A549 (cell line): ENCODE measurements around the gene VASN. TPM values are rescaled to one million over a fixed set of nuclear protein-coding genes. Genes with fewer than 3 reads are reported as not detected.

Experiments
- ATAC-seq, 2 experiments: fragments of 200-7000 bp in 1 of 2; fragments of >200 bp in 1 of 2; cut with Nextera tagmentation in 1 of 2; cut with Tn5 transposase in 1 of 2; 3 replicates each; pipeline versions ENCODE4 v1.8.0 to v1.9.1; 2018 to 2020; ENCODE audit warnings: mild to moderate bottlenecking in 1 of 2, moderate library complexity in 1 of 2
- CTCF ChIA-PET: fragments of 300-600 bp; sonication (Branson Sonifier 250); formaldehyde crosslinking; extraction: SDS; loops from one replicate; lab custom pipeline; 2021; ENCODE audit warnings: antibody characterized with exemption, inconsistent platforms; lab: Yijun Ruan, JAX
- POLR2A ChIA-PET: fragments of 350-600 bp; formaldehyde crosslinking; extraction: SDS; loops from one replicate; lab custom pipeline; 2021; ENCODE audit warnings: antibody characterized with exemption, inconsistent platforms; lab: Yijun Ruan, JAX
- DNase-seq, 2 experiments: peaks; one replicate each; pipeline versions ENCODE4 v3.0.0 to v3.0.0-alpha.2; 2011 to 2016; ENCODE audit warnings: low read depth in 1 of 2, low spot score in 1 of 2
- FAIRE-seq: peaks from 2 replicates; lab custom pipeline; 2011; peaks lifted over from hg19 to GRCh38; lab: Jason Lieb, UNC
- H3K27ac ChIP-seq, 2 experiments: fragments of >200 bp; sonication (Bioruptor Twin); formaldehyde crosslinking; 3 replicates each; pipeline ENCODE4 v1.5.1; 2016 to 2017
- H3K4me1 ChIP-seq: fragments of >200 bp; sonication (Bioruptor Twin); formaldehyde crosslinking; 3 replicates; pipeline ENCODE4 v1.6.1; 2016
- H3K4me2 ChIP-seq: fragments of >200 bp; sonication (Bioruptor Twin); formaldehyde crosslinking; 3 replicates; pipeline ENCODE4 v1.6.1; 2016
- H3K4me3 ChIP-seq: fragments of >200 bp; sonication (Bioruptor Twin); formaldehyde crosslinking; 3 replicates; pipeline ENCODE4 v1.5.1; 2016
- H3K9me3 ChIP-seq: fragments of >200 bp; sonication (Bioruptor Twin); formaldehyde crosslinking; 3 replicates; pipeline ENCODE4 v1.6.1; 2016
- CBX8 ChIP-seq: fragments of 200-600 bp; sonication (generic); IDR thresholded peaks from 2 replicates; pipeline ENCODE4 v1.6.1; 2016
- CTCF ChIP-seq: fragments of >200 bp; sonication (Bioruptor Twin); formaldehyde crosslinking; IDR thresholded peaks from 3 replicates; pipeline ENCODE4 v1.5.1; 2016
- EHF ChIP-seq: fragments of 250-450 bp; sonication (Bioruptor Pico); IDR thresholded peaks from 2 replicates; pipeline ENCODE4 v1.5.0; 2020; ENCODE audit warnings: mild to moderate bottlenecking
- ELK1 ChIP-seq: fragments of 150-350 bp; IDR thresholded peaks from 2 replicates; pipeline ENCODE4 v1.6.1; 2014; ENCODE audit warnings: low read depth, mild to moderate bottlenecking, low read length
- GATA3 ChIP-seq: IDR thresholded peaks from 2 replicates; pipeline ENCODE4 v1.6.1; 2012; ENCODE audit warnings: borderline replicate concordance
- HMGXB4 ChIP-seq: fragments of 250-450 bp; sonication (Bioruptor Pico); IDR thresholded peaks from 2 replicates; pipeline ENCODE4 v1.5.0; 2021; ENCODE audit warnings: mild to moderate bottlenecking, moderate library complexity, borderline replicate concordance
- HOXB5 ChIP-seq: fragments of 250-450 bp; sonication (Bioruptor Pico); IDR thresholded peaks from 2 replicates; pipeline ENCODE4 v1.5.0; 2020; ENCODE audit warnings: mild to moderate bottlenecking, moderate library complexity
- MAX ChIP-seq: IDR thresholded peaks from 2 replicates; pipeline ENCODE4 v1.6.1; 2012
- NPAS2 ChIP-seq: fragments of 250-450 bp; sonication (Bioruptor Pico); IDR thresholded peaks from 2 replicates; pipeline ENCODE4 v1.8.0; 2022; ENCODE audit warnings: mild to moderate bottlenecking, moderate library complexity, borderline replicate concordance
- RAD21 ChIP-seq, 2 experiments: fragments of >200 bp in 1 of 2; sonication (Bioruptor Twin) in 1 of 2; formaldehyde crosslinking in 1 of 2; IDR thresholded peaks in 1 of 2; conservative IDR thresholded peaks in 1 of 2; 2 replicates in 1 of 2; 3 replicates in 1 of 2; pipeline ENCODE4 v1.6.1; 2012 to 2018; ENCODE audit warnings: inconsistent platforms in 1 of 2
- SMC3 ChIP-seq: fragments of >200 bp; sonication (Bioruptor Twin); formaldehyde crosslinking; IDR thresholded peaks from 3 replicates; pipeline ENCODE4 v1.6.1; 2018; ENCODE audit warnings: inconsistent platforms
- TFCP2L1 ChIP-seq: fragments of 250-450 bp; sonication (Bioruptor Pico); IDR thresholded peaks from 2 replicates; pipeline ENCODE4 v1.5.0; 2021; ENCODE audit warnings: mild to moderate bottlenecking
- TP53 ChIP-seq: fragments of 250-450 bp; sonication (Bioruptor Pico); IDR thresholded peaks from 2 replicates; pipeline ENCODE4 v1.5.0; 2021; ENCODE audit warnings: mild to moderate bottlenecking, moderate library complexity
- WGBS: methylation state at CpG from one replicate; pipeline ENCODE4 v1.1.6; 2017; ENCODE audit errors: missing lambda C conversion rate; 5-methylcytosine and 5-hydroxymethylcytosine counted together
- polyA plus RNA-seq, 4 experiments: library from polyadenylated mRNA; depleted of rRNA in 3 of 4; stranded (reverse); fragments of >200 nt; fragmentation: RNase III in 1 of 4; extraction: RNeasy Plus Mini Kit Qiagen cat#74134 plus additional on column Dnase treatment in 1 of 4; gene quantifications; 2 replicates in 3 of 4; 3 replicates in 1 of 4; pipeline ENCODE4 v1.2.3, GENCODE V29; 2011 to 2017

VASN gene
- polyA plus RNA-seq, 2 of the 4 experiments (the other 2 are of a cell fraction) = 2.3 to 4.0 TPM

GRCh38 chr16:4401510-4401909, 29.9 kb downstream of the VASN start:
- no peak overlapping the region for H3K4me2 ChIP-seq
- peaks cover 4% of the 10 kb centered on the region; the same call in 1 of the 3 replicates for H3K4me1 ChIP-seq
- CTCF ChIA-PET = interaction anchor here (0.9 to 32.6 kb wide), 26 partner anchors 15 to 418 kb away, joined by 3 to 833 read pairs (median 30); partner anchors contain the start of genes CORO7, GLIS2, PAM16 and TFAP4
- TF ChIP-seq TP53 (no peak), EHF (CRISPR knock-in tag) (no peak), CBX8 (no peak), SMC3 (no peak), CTCF (no peak), ELK1 (no peak), HOXB5 (CRISPR knock-in tag) (no peak), GATA3 (no peak), NPAS2 (CRISPR knock-in tag) (no peak)
- no peaks in the 10 kb centered on the region for H3K9me3 ChIP-seq
- ATAC-seq (no peak), FAIRE-seq (no peak), DNase-seq (no peak)
- POLR2A ChIA-PET = interaction anchor here (1.3 kb wide), 1 partner anchor 102 kb away, joined by 3 read pairs; no protein-coding TSS in a partner anchor
- WGBS = 88% methylated on average over 12 of the region's 12 CpGs
- no peak overlapping the region for H3K27ac ChIP-seq
- no peak overlapping the region for H3K4me3 ChIP-seq

GRCh38 chr16:4402439-4403132, 30.9 kb downstream of the VASN start:
- peak overlapping the region; percentile 64 to 89 for H3K27ac ChIP-seq
- ChIA-PET POLR2A (interaction anchor here (0.6 to 1.3 kb wide), 7 partner anchors 12 to 131 kb away, joined by 3 to 13 read pairs (median 5); partner anchors contain the start of gene TFAP4), CTCF (interaction anchor here (0.6 to 32.6 kb wide), 55 partner anchors 14 to 630 kb away, joined by 3 to 833 read pairs (median 5); partner anchors contain the start of genes CORO7, GLIS2, HMOX2 and NMRAL1)
- H3K9me3 ChIP-seq = no peaks in the 10 kb centered on the region
- FAIRE-seq (no peak), ATAC-seq (peak; percentile 90 to 93), DNase-seq (peak; percentile 72 to 88)
- 2% methylated on average over 4 of the region's 29 CpGs for WGBS
- 0 out of 3 replicates have a peak overlapping the region, but pooled peaks have one; percentile 28 for H3K4me3 ChIP-seq
- peak overlapping the region; percentile 79 for H3K4me2 ChIP-seq
- TF ChIP-seq HMGXB4 (peak; percentile 28; the same call in 1 of the 2 replicates), SMC3 (peak; percentile 95), RAD21 (conservative IDR thresholded peaks at IDR 0.05 in 1 of 2, IDR thresholded peaks at IDR 0.05 in 1 of 2) (peak; percentile 93 to 99), CTCF (peak; percentile 99), MAX (peak; percentile 55; the same call in 1 of the 2 replicates), TFCP2L1 (CRISPR knock-in tag) (no peak)
- H3K4me1 ChIP-seq = peaks cover 4% of the 10 kb centered on the region; the same call in 1 of the 3 replicates
